HEK293 (cell line): ENCODE results near the gene DCBLD2.

Experiments
- MYNN ChIP-seq: fragments of 450-650 bp; formaldehyde crosslinking; IDR thresholded peaks from 2 replicates; pipeline ENCODE4 v1.5.1; 2016; ENCODE audit warnings: missing biosample characterization, missing genetic modification characterization, borderline replicate concordance
- ZEB2 ChIP-seq: fragments of 450-650 bp; formaldehyde crosslinking; IDR thresholded peaks from 2 replicates; pipeline ENCODE4 v1.5.1; 2016; ENCODE audit warnings: missing biosample characterization, missing genetic modification characterization
- ZFP41 ChIP-seq: fragments of 450-650 bp; formaldehyde crosslinking; IDR thresholded peaks from 2 replicates; pipeline ENCODE4 v1.5.1; 2016; ENCODE audit warnings: missing biosample characterization, missing genetic modification characterization, borderline replicate concordance
- ZNF510 ChIP-seq: fragments of 450-650 bp; formaldehyde crosslinking; IDR thresholded peaks from 2 replicates; pipeline ENCODE4 v1.5.1; 2018; ENCODE audit warnings: mild to moderate bottlenecking, missing genetic modification characterization, missing biosample characterization; ENCODE audit not compliant: insufficient replicate concordance
- ZNF677 ChIP-seq: fragments of 450-650 bp; IDR thresholded peaks from 2 replicates; pipeline ENCODE4 v1.5.0; 2018; ENCODE audit warnings: missing biosample characterization, mild to moderate bottlenecking, missing genetic modification characterization, moderate library complexity
- TF ChIP-seq, protein P1 (sequence below): fragments of 450-650 bp; formaldehyde crosslinking; IDR thresholded peaks from 2 replicates; pipeline ENCODE4 v1.5.1; 2016; ENCODE audit warnings: missing biosample characterization, missing genetic modification characterization

DNA sequence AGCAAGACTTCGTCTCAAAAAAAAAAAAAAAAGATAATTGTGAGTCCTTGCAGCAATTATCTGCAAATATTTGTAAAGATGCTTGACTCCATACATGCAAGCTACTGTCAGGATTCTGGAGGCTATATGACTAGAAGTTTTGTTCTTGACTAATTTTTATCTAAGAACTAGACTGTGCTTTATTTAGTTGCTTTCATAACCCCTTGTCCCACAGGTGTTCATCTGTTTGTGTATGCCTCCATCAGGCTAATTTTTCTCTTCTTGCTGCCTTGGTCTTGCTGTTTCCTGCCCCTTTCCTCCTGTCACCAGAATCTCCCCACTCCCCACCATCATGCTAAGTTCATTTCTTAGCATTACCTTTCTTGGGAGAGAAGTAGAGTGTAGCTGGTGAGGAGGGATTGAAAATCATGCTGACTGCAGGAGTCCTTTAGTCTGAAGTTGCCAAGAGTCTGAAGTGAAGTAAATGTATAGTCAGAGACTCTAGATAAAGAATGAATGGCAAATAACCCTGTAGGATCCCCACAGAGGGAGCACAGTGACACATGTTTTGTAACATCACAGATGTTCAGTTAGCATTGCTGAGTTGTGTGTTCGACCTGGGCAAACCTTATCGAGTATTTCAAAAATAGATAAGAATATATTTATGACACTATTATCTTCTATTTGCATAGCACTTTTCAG is 125.9 kb downstream of the DCBLD2 start:
- TF ChIP-seq, protein P1, sequence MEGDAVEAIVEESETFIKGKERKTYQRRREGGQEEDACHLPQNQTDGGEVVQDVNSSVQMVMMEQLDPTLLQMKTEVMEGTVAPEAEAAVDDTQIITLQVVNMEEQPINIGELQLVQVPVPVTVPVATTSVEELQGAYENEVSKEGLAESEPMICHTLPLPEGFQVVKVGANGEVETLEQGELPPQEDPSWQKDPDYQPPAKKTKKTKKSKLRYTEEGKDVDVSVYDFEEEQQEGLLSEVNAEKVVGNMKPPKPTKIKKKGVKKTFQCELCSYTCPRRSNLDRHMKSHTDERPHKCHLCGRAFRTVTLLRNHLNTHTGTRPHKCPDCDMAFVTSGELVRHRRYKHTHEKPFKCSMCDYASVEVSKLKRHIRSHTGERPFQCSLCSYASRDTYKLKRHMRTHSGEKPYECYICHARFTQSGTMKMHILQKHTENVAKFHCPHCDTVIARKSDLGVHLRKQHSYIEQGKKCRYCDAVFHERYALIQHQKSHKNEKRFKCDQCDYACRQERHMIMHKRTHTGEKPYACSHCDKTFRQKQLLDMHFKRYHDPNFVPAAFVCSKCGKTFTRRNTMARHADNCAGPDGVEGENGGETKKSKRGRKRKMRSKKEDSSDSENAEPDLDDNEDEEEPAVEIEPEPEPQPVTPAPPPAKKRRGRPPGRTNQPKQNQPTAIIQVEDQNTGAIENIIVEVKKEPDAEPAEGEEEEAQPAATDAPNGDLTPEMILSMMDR (tag by site-specific recombination), result no peak
- TF ChIP-seq ZNF510 (tag by site-specific recombination) (no peak), MYNN (no peak), ZFP41 (no peak), ZEB2 (tag by site-specific recombination) (no peak), ZNF677 (tag by site-specific recombination) (no peak)
